ENCODE data around the gene GADD45B. TPM values are rescaled to one million over a fixed set of nuclear protein-coding genes. Genes with fewer than 3 reads are reported as not detected.
A peak's percentile ranks its signal among the peaks of the same experiment; 100 is the strongest.

The GADD45B gene
- polyA plus RNA-seq, 3 donors = 67.4 to 505 (median 76.2) TPM

- H3K9me3 Mint-ChIP-seq = no peaks in the 10 kb centered on the region
- no peak overlapping the region for H2AFZ ChIP-seq (ENCODE audit: insufficient read depth, low read depth, low read length, poor library complexity, severe bottlenecking)
- H3K27me3 ChIP-seq (ENCODE audit: control insufficient read depth in 2 of 2, insufficient read depth in 2 of 2, low read length in 2 of 2) = no peaks in the 10 kb centered on the region
- intact Hi-C loops (cut with micrococcal nuclease) = no loop called here
- H4K20me1 ChIP-seq (ENCODE audit: insufficient read depth, low read length) = no peaks in the 10 kb centered on the region
- no peak overlapping the region for H3K4me2 ChIP-seq (replicated peaks; ENCODE audit: extremely low read depth, low read length, poor library complexity, severe bottlenecking)
- H3K9me3 ChIP-seq (replicated peaks in 1 of 2; ENCODE audit: control insufficient read depth in 1 of 2, insufficient read depth in 1 of 2, low read length in 2 of 2) = no peaks in the 10 kb centered on the region
- no peaks in the 10 kb centered on the region for H3K4me1 Mint-ChIP-seq
- no peaks in the 10 kb centered on the region for H3K27me3 Mint-ChIP-seq (ENCODE audit: low read depth in 3 of 3)
- TF ChIP-seq CTCF (IDR thresholded peaks at IDR 0.05) = no peak
- H3K4me3 Mint-ChIP-seq = no peak overlapping the region
- no peak overlapping the region for H3K27ac Mint-ChIP-seq
- peaks cover 29 to 69% of the 10 kb centered on the region in 2 donors for H3K36me3 Mint-ChIP-seq
- peaks cover 14% of the 10 kb centered on the region for H3K79me2 ChIP-seq (ENCODE audit: insufficient read depth, low read length)
- no peak overlapping the region for H3K27ac ChIP-seq (ENCODE audit: low read depth in 1 of 2, low read length in 2 of 2)
- DNase-seq = no peak
- no peak overlapping the region for H3K4me3 ChIP-seq (replicated peaks in 1 of 3; ENCODE audit: low read depth in 2 of 3, low read length in 3 of 3)
- no peak overlapping the region for H3K9ac ChIP-seq (ENCODE audit: insufficient read depth, low read length, poor library complexity, severe bottlenecking)
- no peaks in the 10 kb centered on the region for H3K4me1 ChIP-seq (ENCODE audit: control insufficient read depth in 1 of 2, insufficient read depth in 2 of 2, low read length in 2 of 2)
- over 99% methylated on average over 17 of the region's 30 CpGs for WGBS (ENCODE audit: insufficient coverage)
- H3K36me3 ChIP-seq (replicated peaks in 1 of 2; ENCODE audit: control insufficient read depth in 1 of 2, insufficient read depth in 2 of 2, low read length in 2 of 2) = peaks cover 39 to 72% of the 10 kb centered on the region in 2 donors
These were observed 42.1 kb upstream of the GADD45B start for GRCh38 chr19:2433854-2434253.

- Histone ChIP-seq H3K36me3 (replicated peaks in 1 of 2; ENCODE audit: control insufficient read depth in 1 of 2, insufficient read depth in 2 of 2, low read length in 2 of 2) (peaks cover 39 to 75% of the 10 kb centered on the region in 2 donors), H3K4me2 (replicated peaks; ENCODE audit: extremely low read depth, low read length, poor library complexity, severe bottlenecking) (no peak overlapping the region), H3K9ac (ENCODE audit: insufficient read depth, low read length, poor library complexity, severe bottlenecking) (no peak overlapping the region), H2AFZ (ENCODE audit: insufficient read depth, low read depth, low read length, poor library complexity, severe bottlenecking) (no peak overlapping the region), H4K20me1 (ENCODE audit: insufficient read depth, low read length) (no peaks in the 10 kb centered on the region), H3K79me2 (ENCODE audit: insufficient read depth, low read length) (peaks cover 17% of the 10 kb centered on the region), H3K27ac (ENCODE audit: low read depth in 1 of 2, low read length in 2 of 2) (no peak overlapping the region), H3K27me3 (ENCODE audit: control insufficient read depth in 2 of 2, insufficient read depth in 2 of 2, low read length in 2 of 2) (no peaks in the 10 kb centered on the region), H3K4me3 (replicated peaks in 1 of 3; ENCODE audit: low read depth in 2 of 3, low read length in 3 of 3) (no peak overlapping the region), H3K9me3 (replicated peaks in 1 of 2; ENCODE audit: control insufficient read depth in 1 of 2, insufficient read depth in 1 of 2, low read length in 2 of 2) (no peaks in the 10 kb centered on the region), H3K4me1 (ENCODE audit: control insufficient read depth in 1 of 2, insufficient read depth in 2 of 2, low read length in 2 of 2) (no peaks in the 10 kb centered on the region)
- TF ChIP-seq CTCF (IDR thresholded peaks at IDR 0.05) = no peak
- intact Hi-C loops (cut with micrococcal nuclease) = no loop called here
- H3K4me1 Mint-ChIP-seq = no peaks in the 10 kb centered on the region
- DNase-seq = no peak
- H3K27me3 Mint-ChIP-seq (ENCODE audit: low read depth in 3 of 3) = no peaks in the 10 kb centered on the region
- peak overlapping the region in 1 of 7 donors; percentile 10 for H3K27ac Mint-ChIP-seq
- H3K9me3 Mint-ChIP-seq = no peaks in the 10 kb centered on the region
- H3K4me3 Mint-ChIP-seq = no peak overlapping the region
- WGBS (ENCODE audit: insufficient coverage) = 99% methylated on average over 22 of the region's 22 CpGs
- H3K36me3 Mint-ChIP-seq = peaks cover 29 to 72% of the 10 kb centered on the region in 2 donors
These were observed 41.7 kb upstream of the GADD45B start for GRCh38 chr19:2434267-2434666.

Data from CD14-positive monocyte (primary cell).